H1 (cell line): ENCODE results near the gene HMSD. TPM values are rescaled to one million over a fixed set of nuclear protein-coding genes. Genes with fewer than 3 reads are reported as not detected.
A peak's percentile ranks its signal among the peaks of the same experiment; 100 is the strongest.

Source experiments
- CTCF ChIA-PET: fragments of 300-600 bp; sonication (Branson Sonifier 250); formaldehyde crosslinking; loops from one replicate; lab custom pipeline; 2021; ENCODE audit not compliant: partially characterized antibody; lab: Charles Lee
- POLR2A ChIA-PET: fragments of 300-600 bp; sonication (Branson Sonifier 250); formaldehyde crosslinking; loops from one replicate; lab custom pipeline; 2021; ENCODE audit warnings: inconsistent platforms; ENCODE audit not compliant: partially characterized antibody; lab: Charles Lee
- DNase-seq, 2 experiments: peaks; one replicate each; pipeline versions ENCODE4 v3.0.0 to v3.0.0-alpha.2; 2010 to 2022; ENCODE audit warnings: low spot score in 2 of 2, low read depth in 1 of 2, mixed read lengths in 1 of 2
- FAIRE-seq: peaks from 2 replicates; lab custom pipeline; 2011; peaks lifted over from hg19 to GRCh38; lab: Jason Lieb, UNC
- H2AFZ ChIP-seq: 2 replicates; pipeline ENCODE4 v1.8.1; 2012; ENCODE audit warnings: low read length, inconsistent platforms
- H2AK5ac ChIP-seq: 2 replicates; pipeline ENCODE4 v1.6.1; 2013; ENCODE audit warnings: low read depth, low read length
- H2BK120ac ChIP-seq: replicated peaks from 2 replicates; pipeline ENCODE3; 2013; ENCODE audit warnings: low read depth, low read length, inconsistent platforms
- H2BK12ac ChIP-seq: 2 replicates; pipeline ENCODE4 v1.6.1; 2013; ENCODE audit warnings: low read depth, low read length
- H2BK15ac ChIP-seq: 2 replicates; pipeline ENCODE4 v1.6.1; 2013; ENCODE audit warnings: low read length
- H2BK20ac ChIP-seq: 2 replicates; pipeline ENCODE4 v1.6.1; 2013; ENCODE audit warnings: low read length
- H2BK5ac ChIP-seq: 2 replicates; pipeline ENCODE4 v1.6.1; 2013; ENCODE audit warnings: low read depth, low read length
- H3K14ac ChIP-seq: 2 replicates; pipeline ENCODE4 v1.6.1; 2013; ENCODE audit warnings: inconsistent platforms; ENCODE audit not compliant: insufficient read length
- H3K18ac ChIP-seq: 2 replicates; pipeline ENCODE4 v1.6.1; 2013; ENCODE audit warnings: low read length; ENCODE audit errors: extremely low read depth
- H3K23ac ChIP-seq: 2 replicates; pipeline ENCODE4 v1.6.1; 2013; ENCODE audit warnings: inconsistent platforms; ENCODE audit not compliant: insufficient read length
- H3K23me2 ChIP-seq: 2 replicates; pipeline ENCODE4 v1.6.1; 2013; ENCODE audit warnings: low read depth, low read length
- H3K27ac ChIP-seq: 2 replicates; pipeline ENCODE4 v1.6.1; 2011; ENCODE audit warnings: low read depth, low read length, inconsistent platforms
- H3K27me3 ChIP-seq, 4 experiments: replicated peaks in 1 of 4; 1 replicate in 1 of 4; 2 replicates in 3 of 4; pipeline versions ENCODE4 v1.6.1 to v1.8.1; 2011 to 2013; ENCODE audit warnings: low read length in 3 of 4, mild to moderate bottlenecking in 3 of 4, inconsistent platforms in 2 of 4, mixed read lengths in 2 of 4, moderate library complexity in 1 of 4; ENCODE audit not compliant: control insufficient read depth in 3 of 4, insufficient read depth in 3 of 4; ENCODE audit errors: extremely low read depth in 1 of 4
- H3K36me3 ChIP-seq, 4 experiments: 2 replicates each; pipeline versions ENCODE4 v1.6.1 to v1.8.1; 2011 to 2013; ENCODE audit warnings: mild to moderate bottlenecking in 4 of 4, low read length in 3 of 4, moderate library complexity in 2 of 4, control low read depth in 1 of 4, inconsistent platforms in 1 of 4; ENCODE audit not compliant: insufficient read depth in 4 of 4, control insufficient read depth in 2 of 4
- H3K4ac ChIP-seq: replicated peaks from 2 replicates; pipeline ENCODE3; 2013; ENCODE audit warnings: low read length, low read depth, mixed read lengths, inconsistent platforms; ENCODE audit not compliant: insufficient read length
- H3K4me1 ChIP-seq, 4 experiments: replicated peaks in 1 of 4; 1 replicate in 1 of 4; 2 replicates in 3 of 4; pipeline versions ENCODE4 v1.6.1 to v1.8.1; 2011 to 2013; ENCODE audit warnings: low read length in 3 of 4, inconsistent platforms in 2 of 4, mixed read lengths in 1 of 4; ENCODE audit not compliant: insufficient read depth in 4 of 4, control insufficient read depth in 3 of 4
- H3K4me2 ChIP-seq, 2 experiments: 2 replicates each; pipeline versions ENCODE4 v1.6.1 to v1.8.1; 2011 to 2013; ENCODE audit warnings: low read depth in 2 of 2, low read length in 2 of 2, control low read depth in 1 of 2, inconsistent platforms in 1 of 2, mild to moderate bottlenecking in 1 of 2; ENCODE audit not compliant: insufficient read depth in 1 of 2
- H3K4me3 ChIP-seq, 4 experiments: fragments of 200-600, 300-600 bp in 1 of 4; sonication (generic), shearing (Covaris generic), sonication (Bioruptor Twin) in 1 of 4; 2 replicates each; pipeline versions ENCODE4 v1.5.1 to v1.8.1; 2011 to 2016; ENCODE audit warnings: low read length in 4 of 4, low read depth in 3 of 4, control low read depth in 2 of 4, inconsistent platforms in 2 of 4, mild to moderate bottlenecking in 2 of 4, mixed read lengths in 1 of 4, moderate library complexity in 1 of 4; ENCODE audit not compliant: insufficient read depth in 2 of 4; ENCODE audit errors: extremely low read depth in 1 of 4
- H3K56ac ChIP-seq: replicated peaks from 2 replicates; pipeline ENCODE3; 2013; ENCODE audit warnings: low read depth, mild to moderate bottlenecking, mixed read lengths, low read length, inconsistent platforms; ENCODE audit not compliant: insufficient read length
- H3K79me1 ChIP-seq: 2 replicates; pipeline ENCODE4 v1.6.1; 2013; ENCODE audit warnings: low read depth, low read length, control low read depth
- H3K79me2 ChIP-seq, 2 experiments: 2 replicates each; pipeline versions ENCODE4 v1.6.1 to v1.8.1; 2012 to 2013; ENCODE audit warnings: low read length in 2 of 2, mild to moderate bottlenecking in 2 of 2, inconsistent platforms in 1 of 2; ENCODE audit not compliant: insufficient read depth in 2 of 2, control insufficient read depth in 1 of 2
- H3K9ac ChIP-seq, 4 experiments: replicated peaks in 1 of 4; 1 replicate in 1 of 4; 2 replicates in 3 of 4; pipeline versions ENCODE4 v1.6.1 to v1.8.1; 2011 to 2013; ENCODE audit warnings: low read depth in 3 of 4, low read length in 3 of 4, control low read depth in 2 of 4, mild to moderate bottlenecking in 2 of 4, moderate library complexity in 2 of 4, inconsistent platforms in 1 of 4; ENCODE audit errors: extremely low read depth in 1 of 4
- H3K9me3 ChIP-seq, 2 experiments: 2 replicates each; pipeline versions ENCODE4 v1.6.1 to v1.8.1; 2012 to 2013; ENCODE audit warnings: mild to moderate bottlenecking in 2 of 2, moderate library complexity in 2 of 2, control low read depth in 1 of 2, inconsistent platforms in 1 of 2, low read depth in 1 of 2, low read length in 1 of 2, mixed read lengths in 1 of 2; ENCODE audit not compliant: insufficient read depth in 2 of 2
- H4K20me1 ChIP-seq, 2 experiments: replicated peaks in 1 of 2; 2 replicates each; pipeline versions ENCODE3 to v1.8.1; 2011 to 2013; ENCODE audit warnings: inconsistent platforms in 2 of 2, low read length in 2 of 2, mild to moderate bottlenecking in 1 of 2; ENCODE audit not compliant: insufficient read depth in 2 of 2, control insufficient read depth in 1 of 2
- H4K5ac ChIP-seq: 2 replicates; pipeline ENCODE4 v1.6.1; 2013; ENCODE audit warnings: low read length, low read depth, mixed read lengths, inconsistent platforms; ENCODE audit not compliant: insufficient read length
- H4K8ac ChIP-seq: 2 replicates; pipeline ENCODE4 v1.8.0; 2013; ENCODE audit warnings: mild to moderate bottlenecking, moderate library complexity, low read length, inconsistent platforms; ENCODE audit not compliant: insufficient read depth; ENCODE audit errors: extremely low read depth
- H4K91ac ChIP-seq: replicated peaks from 2 replicates; pipeline ENCODE3; 2013; ENCODE audit warnings: low read length, mixed read lengths, inconsistent platforms; ENCODE audit not compliant: insufficient read length
- POLR2AphosphoS5 ChIP-seq: IDR thresholded peaks from 2 replicates; pipeline ENCODE4 v1.6.1; 2011; ENCODE audit warnings: low read depth, low read length
- TAF7 ChIP-seq: optimal IDR thresholded peaks from 2 replicates; pipeline ENCODE3; 2011; ENCODE audit warnings: low read depth, mild to moderate bottlenecking, inconsistent platforms, low read length, moderate library complexity, borderline replicate concordance
- WGBS, 2 experiments: shearing (Covaris generic) in 1 of 2; methylation state at CpG; one replicate each; pipeline versions ENCODE4 v1.1.6 to v1.1.7; 2013 to 2015; ENCODE audit warnings: low lambda C conversion rate in 2 of 2, mixed read lengths in 2 of 2, inconsistent platforms in 1 of 2, low coverage in 1 of 2, missing lambda C conversion rate in 1 of 2; ENCODE audit not compliant: insufficient replicate concordance in 2 of 2, insufficient coverage in 1 of 2, insufficient read length in 1 of 2; ENCODE audit errors: extremely low coverage in 1 of 2, missing lambda C conversion rate in 1 of 2; 5-methylcytosine and 5-hydroxymethylcytosine counted together
- polyA plus RNA-seq, 7 experiments: library from polyadenylated mRNA; depleted of rRNA in 3 of 7; stranded (reverse) in 5 of 7; unstranded in 2 of 7; fragments of >200 nt in 5 of 7; fragments of 200-250 nt in 2 of 7; gene quantifications; 1 replicate in 5 of 7; 2 replicates in 1 of 7; 4 replicates in 1 of 7; pipeline versions ENCODE4 v1.2.1 to v1.2.3, GENCODE V29; 2011 to 2013; ENCODE audit warnings: missing spikeins in 2 of 7, mixed read lengths in 2 of 7
- total RNA-seq: library from RNA; stranded (reverse); fragmentation: NEBNext Ultra II Directional; extraction: Animal tissue kit (Norgen Biotek cat#: 25700); gene quantifications from 2 replicates; pipeline ENCODE4 v1.2.1, GENCODE V29; 2021
- TF ChIP-seq, protein P1 (sequence below): IDR thresholded peaks from 2 replicates; pipeline ENCODE4 v1.6.1; 2012; ENCODE audit warnings: inconsistent platforms

Gene HMSD
- total and polyA plus RNA-seq, 2 of the 8 experiments (the other 6 are each of a cell fraction or from before 2014, with no cell fraction given), result 1.3 to 3.0 TPM

DNA sequence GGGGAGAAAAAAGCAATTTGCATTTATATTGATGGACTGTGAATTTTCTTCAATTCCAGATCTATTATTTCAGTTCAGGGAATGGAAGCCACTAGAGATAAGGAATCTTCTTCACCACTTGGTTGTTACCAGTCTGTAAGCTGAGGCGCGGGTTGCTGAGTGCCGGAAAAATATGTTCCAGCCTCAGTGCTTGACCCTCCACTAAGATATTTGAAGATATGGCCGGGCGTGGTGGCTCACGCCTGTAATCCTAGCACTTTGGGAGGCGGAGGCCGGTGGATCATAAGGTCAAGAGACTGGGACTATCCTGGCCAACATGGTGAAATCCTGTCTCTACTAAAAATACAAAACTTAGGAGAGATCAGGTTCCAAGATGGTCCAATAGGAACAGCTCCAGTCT is 9.1 kb upstream of the HMSD start:
- H3K23me2 ChIP-seq, result peaks cover 8% of the 10 kb centered on the region; the same call in 1 of the 2 replicates
- H3K4me1 ChIP-seq, result 0 out of 7 replicates have a peak, but pooled peaks cover 0 to 3% (median 0%) of the 10 kb centered on the region in 4 experiments
- H4K20me1 ChIP-seq, result no peaks in the 10 kb centered on the region
- H2BK120ac ChIP-seq, result no peak overlapping the region
- H3K14ac ChIP-seq, result no peak overlapping the region
- no peak overlapping the region for H2BK20ac ChIP-seq
- ChIA-PET CTCF (interaction anchor here (1.1 to 2.9 kb wide), 4 partner anchors 15 to 98 kb away, joined by 3 to 10 read pairs (median 6); no protein-coding TSS in a partner anchor), POLR2A (no interaction called here)
- H2BK5ac ChIP-seq, result no peak overlapping the region
- H3K4me2 ChIP-seq, result no peak overlapping the region
- H2AK5ac ChIP-seq, result no peak overlapping the region
- H3K56ac ChIP-seq, result no peak overlapping the region
- H3K4me3 ChIP-seq, result no peak overlapping the region
- no peak overlapping the region for H2BK15ac ChIP-seq
- H2BK12ac ChIP-seq, result no peak overlapping the region
- H3K79me1 ChIP-seq, result no peaks in the 10 kb centered on the region
- no peak overlapping the region for H4K5ac ChIP-seq
- DNase-seq (no peak), FAIRE-seq (no peak)
- no peak overlapping the region for H4K8ac ChIP-seq
- WGBS, 2 experiments, result 95% methylated on average over 8 of the region's 8 CpGs; no CpG with 5 or more reads in 1 of the 2 experiments
- no peaks in the 10 kb centered on the region for H3K9me3 ChIP-seq
- no peaks in the 10 kb centered on the region for H3K36me3 ChIP-seq
- H3K27ac ChIP-seq, result no peak overlapping the region
- peak overlapping the region; percentile 62; the same call in 1 of the 2 replicates for H2AFZ ChIP-seq
- H3K18ac ChIP-seq, result no peak overlapping the region
- H3K4ac ChIP-seq, result no peak overlapping the region
- TF ChIP-seq POLR2AphosphoS5, result no peak
- no peak for TF ChIP-seq TAF7
- TF ChIP-seq, protein P1, sequence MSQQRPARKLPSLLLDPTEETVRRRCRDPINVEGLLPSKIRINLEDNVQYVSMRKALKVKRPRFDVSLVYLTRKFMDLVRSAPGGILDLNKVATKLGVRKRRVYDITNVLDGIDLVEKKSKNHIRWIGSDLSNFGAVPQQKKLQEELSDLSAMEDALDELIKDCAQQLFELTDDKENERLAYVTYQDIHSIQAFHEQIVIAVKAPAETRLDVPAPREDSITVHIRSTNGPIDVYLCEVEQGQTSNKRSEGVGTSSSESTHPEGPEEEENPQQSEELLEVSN, result no peak
- H3K9ac ChIP-seq, result no peak overlapping the region
- no peaks in the 10 kb centered on the region for H3K79me2 ChIP-seq
- peaks cover 0 to 19% (median 13%) of the 10 kb centered on the region in 4 experiments; a peak in 6 of 7 replicates for H3K27me3 ChIP-seq
- H4K91ac ChIP-seq, result no peak overlapping the region
- no peak overlapping the region for H3K23ac ChIP-seq
